CD4-positive, alpha-beta T cell (primary cell): ENCODE results near the gene KIDINS220. TPM values are rescaled to one million over a fixed set of nuclear protein-coding genes. Genes with fewer than 3 reads are reported as not detected.

Experiments used
- ATAC-seq: fragments of 200-7000 bp; cut with Tn5 transposase; one replicate; pipeline ENCODE4 v1.10.0; 2022; ENCODE audit warnings: mild to moderate bottlenecking; ENCODE audit not compliant: poor library complexity
- CTCF ChIA-PET: fragments of 350-600 bp; sonication (Branson Sonifier 250); formaldehyde crosslinking; loops from one replicate; lab custom pipeline; 2021; ENCODE audit warnings: antibody characterized with exemption, inconsistent platforms; lab: Charles Lee
- POLR2A ChIA-PET: fragments of 350-600 bp; sonication (Branson Sonifier 250); formaldehyde crosslinking; loops from one replicate; lab custom pipeline; 2021; ENCODE audit warnings: antibody characterized with exemption, inconsistent platforms; lab: Charles Lee
- DNase-seq, 14 experiments: peaks; one replicate each; pipeline ENCODE4 v3.0.0-alpha.2; 2013 to 2020; ENCODE audit warnings: mixed read lengths in 2 of 14
- H3K27ac ChIP-seq, 2 donors: one replicate each; pipeline versions ENCODE4 v1.5.1 to v1.7.0; 2013; ENCODE audit warnings: low read length in 2 of 2, low read depth in 1 of 2, mild to moderate bottlenecking in 1 of 2
- H3K27me3 ChIP-seq, 2 experiments: 1 replicate in 1 of 2; 2 replicates in 1 of 2; pipeline versions ENCODE4 v1.6.1 to v1.7.0; 2013; ENCODE audit warnings: low read length in 2 of 2, control low read depth in 1 of 2, mild to moderate bottlenecking in 1 of 2, moderate library complexity in 1 of 2; ENCODE audit not compliant: insufficient read depth in 2 of 2, control insufficient read depth in 1 of 2
- H3K36me3 ChIP-seq: one replicate; pipeline ENCODE4 v1.6.1; 2013; ENCODE audit warnings: low read length, control low read depth; ENCODE audit not compliant: insufficient read depth
- H3K4me1 ChIP-seq: one replicate; pipeline ENCODE4 v1.6.1; 2013; ENCODE audit warnings: low read length, control low read depth; ENCODE audit not compliant: insufficient read depth
- H3K4me3 ChIP-seq: one replicate; pipeline ENCODE4 v1.5.1; 2013; ENCODE audit warnings: mild to moderate bottlenecking, low read length, moderate library complexity
- H3K9me3 ChIP-seq, 2 experiments: 1 replicate in 1 of 2; 2 replicates in 1 of 2; pipeline versions ENCODE4 v1.6.1 to v1.7.0; 2013; ENCODE audit warnings: low read length in 2 of 2, mild to moderate bottlenecking in 2 of 2, control low read depth in 1 of 2, moderate library complexity in 1 of 2; ENCODE audit not compliant: control insufficient read depth in 1 of 2, insufficient read depth in 1 of 2
- H3K27ac Mint-ChIP-seq: one replicate; pipeline ENCODE4 v1.8.0; 2020; ENCODE audit warnings: mixed read lengths
- H3K27me3 Mint-ChIP-seq: one replicate; pipeline ENCODE4 v1.8.0; 2021; ENCODE audit warnings: mixed read lengths
- H3K36me3 Mint-ChIP-seq: one replicate; pipeline ENCODE4 v1.8.0; 2021; ENCODE audit warnings: low read depth, mixed read lengths
- H3K4me1 Mint-ChIP-seq: one replicate; pipeline ENCODE4 v1.8.0; 2021; ENCODE audit warnings: low read depth, mixed read lengths
- H3K4me3 Mint-ChIP-seq: one replicate; pipeline ENCODE4 v1.8.0; 2020; ENCODE audit warnings: mild to moderate bottlenecking, mixed read lengths
- H3K9me3 Mint-ChIP-seq: one replicate; pipeline ENCODE4 v1.8.0; 2020; ENCODE audit warnings: mixed read lengths
- CTCF ChIP-seq: fragments of 200-600 bp; IDR thresholded peaks from one replicate; pipeline ENCODE4 v1.8.0; 2022; ENCODE audit warnings: antibody characterized with exemption, mild to moderate bottlenecking
- intact Hi-C, 2 experiments: fragments of 100-400 bp; cut with DNase I in 1 of 2; cut with micrococcal nuclease in 1 of 2; formaldehyde crosslinking; loops; one replicate each; pipeline versions ENCODE4 v1.15.1 to v1.9.0; 2023 to 2025; cut with DNase I, micrococcal nuclease
- total RNA-seq, 174 experiments: library from RNA in 2 of 174; stranded (reverse) in 2 of 174; gene quantifications; one replicate each; pipeline ENCODE4 v1.2.3 and lab custom pipeline; 2021 to 2026

Gene KIDINS220
- total RNA-seq, 2 experiments from 2014 or later = 29.3 to 31.4 TPM

GRCh38 chr2:8721410-8721809 is 116.0 kb downstream of the KIDINS220 start:
- H3K36me3 ChIP-seq = no peaks in the 10 kb centered on the region
- Mint-ChIP-seq H3K9me3 (no peaks in the 10 kb centered on the region), H3K36me3 (peaks cover 3% of the 10 kb centered on the region), H3K4me3 (no peak overlapping the region), H3K4me1 (no peaks in the 10 kb centered on the region), H3K27me3 (no peaks in the 10 kb centered on the region), H3K27ac (no peak overlapping the region)
- CTCF ChIA-PET = no interaction called here
- H3K9me3 ChIP-seq = no peaks in the 10 kb centered on the region
- no peak for TF ChIP-seq CTCF
- DNase-seq (no peak), ATAC-seq (no peak)
- H3K27ac ChIP-seq = no peak overlapping the region
- no peaks in the 10 kb centered on the region for H3K27me3 ChIP-seq
- no peaks in the 10 kb centered on the region for H3K4me1 ChIP-seq
- H3K4me3 ChIP-seq = no peak overlapping the region
- POLR2A ChIA-PET = no interaction called here
- intact Hi-C loops = no loop called here

GRCh38 chr2:8720741-8721140 is 116.7 kb downstream of the KIDINS220 start:
- no peak for ATAC-seq
- H3K36me3 ChIP-seq = no peaks in the 10 kb centered on the region
- no peaks in the 10 kb centered on the region for H3K27me3 ChIP-seq
- no peak overlapping the region for H3K4me3 ChIP-seq
- no peaks in the 10 kb centered on the region for H3K9me3 ChIP-seq
- Mint-ChIP-seq H3K4me3 (no peak overlapping the region), H3K27ac (no peak overlapping the region), H3K27me3 (peaks cover 3% of the 10 kb centered on the region), H3K9me3 (no peaks in the 10 kb centered on the region), H3K36me3 (no peaks in the 10 kb centered on the region), H3K4me1 (no peaks in the 10 kb centered on the region)
- no peak for DNase-seq
- intact Hi-C loops = no loop called here
- no peak overlapping the region for H3K27ac ChIP-seq
- ChIA-PET CTCF (no interaction called here), POLR2A (no interaction called here)
- H3K4me1 ChIP-seq = no peaks in the 10 kb centered on the region
- no peak for TF ChIP-seq CTCF

GRCh38 chr2:8719528-8719927 is 117.9 kb downstream of the KIDINS220 start:
- intact Hi-C loops = no loop called here
- no peaks in the 10 kb centered on the region for H3K4me1 Mint-ChIP-seq
- Histone ChIP-seq H3K27me3 (no peaks in the 10 kb centered on the region), H3K9me3 (no peaks in the 10 kb centered on the region), H3K36me3 (no peaks in the 10 kb centered on the region), H3K27ac (no peak overlapping the region), H3K4me3 (no peak overlapping the region), H3K4me1 (no peaks in the 10 kb centered on the region)
- CTCF ChIA-PET = no interaction called here
- H3K27me3 Mint-ChIP-seq = peaks cover 5% of the 10 kb centered on the region
- H3K36me3 Mint-ChIP-seq = no peaks in the 10 kb centered on the region
- DNase-seq (no peak), ATAC-seq (no peak)
- H3K9me3 Mint-ChIP-seq = no peaks in the 10 kb centered on the region
- POLR2A ChIA-PET = no interaction called here
- no peak overlapping the region for H3K27ac Mint-ChIP-seq
- H3K4me3 Mint-ChIP-seq = no peak overlapping the region
- TF ChIP-seq CTCF = no peak
